ENCODE results near the gene ANKRD39.

The ANKRD39 gene

DNA sequence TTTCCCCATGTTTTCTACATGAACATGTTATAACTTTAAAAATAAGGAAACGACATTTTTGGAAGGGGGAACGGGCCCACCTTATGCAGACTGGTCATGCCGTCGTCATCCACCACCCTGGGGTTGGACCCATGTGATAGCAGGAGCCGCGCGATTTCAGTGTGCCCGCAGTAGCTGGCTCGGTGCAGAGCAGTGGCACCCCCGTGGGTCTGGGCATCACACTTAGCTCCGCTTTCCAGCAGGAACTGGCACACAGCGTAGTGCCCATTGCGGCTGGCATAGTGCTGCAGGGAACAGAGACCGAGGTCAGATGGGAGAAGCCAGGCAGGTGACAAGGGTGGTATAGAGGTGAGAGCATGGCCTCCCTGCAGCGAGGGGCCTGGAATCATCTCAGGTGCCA lies 4.5 kb downstream of the ANKRD39 start:
- no peak for DNase-seq (ENCODE audit: low read depth, low spot score)

DNA sequence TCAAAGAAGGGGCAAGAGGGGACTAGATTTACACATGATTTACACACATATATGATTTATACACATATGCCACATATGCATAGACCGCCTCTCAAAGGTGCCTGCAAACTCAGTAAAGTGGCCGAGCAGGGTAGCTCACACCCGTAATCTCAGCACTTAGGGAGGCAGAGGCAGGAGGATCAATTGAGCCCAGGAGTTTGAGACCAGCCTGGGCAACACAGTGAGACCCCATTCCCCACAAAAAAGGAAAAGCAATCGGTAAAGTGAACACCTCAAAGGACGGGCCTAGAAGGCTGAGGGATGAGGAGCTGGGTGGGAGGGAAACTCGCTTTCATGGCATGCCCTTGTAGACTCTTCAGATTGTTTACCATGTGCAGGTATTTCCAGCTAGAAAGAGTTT lies 5.1 kb downstream of the ANKRD39 start:
- DNase-seq (ENCODE audit: low read depth, low spot score) = no peak

DNA sequence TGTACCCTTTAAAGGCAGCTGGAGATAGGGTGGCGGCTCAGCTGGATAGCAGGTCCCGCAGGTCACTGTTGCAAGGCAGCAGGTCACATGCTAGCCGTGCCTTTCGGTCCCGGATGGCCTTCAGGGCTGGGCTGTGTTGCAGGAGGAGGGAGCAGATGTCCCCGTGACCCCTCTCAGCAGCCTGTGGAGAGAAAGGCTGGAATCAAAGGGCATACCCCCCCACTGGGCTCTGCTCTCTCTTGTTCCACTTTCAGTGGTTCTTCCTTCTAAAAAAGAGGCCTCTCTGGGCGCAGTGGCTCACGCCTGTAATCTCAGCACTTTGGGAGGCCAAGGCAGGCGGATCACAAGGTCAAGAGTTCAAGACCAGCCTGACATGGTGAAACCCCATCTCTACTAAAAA lies 9.6 kb downstream of the ANKRD39 start:
- DNase-seq (ENCODE audit: low read depth, low spot score) = no peak

- no peak for DNase-seq (ENCODE audit: low read depth, low spot score)
Observed at GRCh38 chr2:96847586-96847985, 10.2 kb downstream of the ANKRD39 start.

GRCh38 chr2:96846825-96847224 lies 11.0 kb downstream of the ANKRD39 start:
- no peak for DNase-seq (ENCODE audit: low read depth, low spot score)

GRCh38 chr2:96844405-96844808 lies 13.4 kb downstream of the ANKRD39 start:
- DNase-seq (ENCODE audit: low read depth, low spot score) = no peak

- DNase-seq (ENCODE audit: low read depth, low spot score) = no peak
Observed at GRCh38 chr2:96843538-96844268, 14.1 kb downstream of the ANKRD39 start, which contains the start of gene ANKRD23. Gene ANKRD23, minus strand, starts transcription at chr2:96844021. Its CDS starts 29 bp downstream, at chr2:96843992.

DNA sequence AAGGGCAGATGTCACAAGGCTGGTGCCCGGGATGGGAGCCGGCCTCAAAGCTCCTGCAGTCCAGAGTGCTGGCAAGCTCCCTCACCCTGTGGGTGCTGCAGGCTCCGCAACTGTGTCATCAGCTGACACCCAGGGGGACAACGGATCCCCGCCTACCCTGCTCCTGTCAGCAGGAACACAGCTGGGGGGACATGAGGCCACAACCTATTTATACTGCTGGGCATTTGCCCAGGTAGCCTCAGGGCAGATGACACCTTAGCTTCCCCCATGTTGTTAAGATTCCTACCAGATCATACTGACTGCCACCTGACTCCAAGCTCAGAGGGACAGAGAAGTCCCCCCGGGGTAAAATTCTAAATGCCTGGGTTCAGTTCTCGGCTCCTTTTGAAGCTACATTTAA lies 15.2 kb downstream of the ANKRD39 start:
- no peak for DNase-seq (ENCODE audit: low read depth, low spot score)

- DNase-seq (ENCODE audit: low read depth, low spot score) = no peak
Observed at GRCh38 chr2:96841701-96842495, 15.9 kb downstream of the ANKRD39 start.

DNA sequence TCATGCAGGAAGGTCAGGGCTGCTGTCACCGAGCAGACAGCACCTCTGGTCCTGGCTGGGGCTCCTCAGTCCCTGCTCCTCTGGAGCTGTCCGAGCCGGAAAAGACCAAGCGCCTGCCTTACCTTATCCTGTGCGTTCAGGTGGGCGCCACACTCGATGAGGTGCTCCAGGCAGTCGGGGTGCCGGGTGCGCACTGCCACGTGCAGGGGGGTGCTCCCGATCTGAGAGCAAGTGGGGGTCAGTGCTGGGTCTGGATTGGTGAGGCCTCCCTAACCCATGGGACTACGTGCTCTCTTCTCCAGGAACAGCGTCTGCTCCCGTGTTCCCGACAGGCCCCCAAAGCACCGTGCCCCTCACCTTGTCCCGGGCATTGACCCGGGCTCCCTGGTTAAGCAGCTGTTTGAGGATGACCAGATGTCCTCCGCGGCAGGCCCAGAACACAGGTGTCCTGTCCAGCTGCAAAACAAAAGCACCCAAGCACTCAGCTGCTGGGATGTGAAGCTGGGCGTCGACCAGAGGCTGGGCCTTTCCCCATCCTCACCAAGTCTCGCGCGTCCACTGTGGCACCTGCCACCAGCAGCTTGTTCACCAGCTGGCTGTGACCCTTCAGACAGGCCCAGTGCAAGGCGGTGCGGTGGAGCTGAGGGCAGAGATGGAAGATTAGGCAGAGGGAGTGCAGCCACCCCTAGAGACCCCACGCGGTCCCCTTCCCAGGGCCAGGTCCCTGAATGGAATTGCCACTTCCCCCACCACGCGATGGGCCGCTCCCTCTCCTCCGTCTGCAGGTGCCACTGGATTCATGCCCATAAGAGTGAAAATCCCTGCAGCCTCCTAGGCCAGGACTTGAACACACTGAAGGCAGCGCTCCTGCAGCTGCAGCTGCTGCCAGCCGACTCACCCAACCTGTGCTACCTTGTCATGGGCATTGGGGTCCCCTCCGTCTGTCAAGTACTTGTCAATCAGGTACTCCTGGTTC lies 17.7 kb downstream of the ANKRD39 start:
- no peak for DNase-seq (ENCODE audit: low read depth, low spot score)

DNA sequence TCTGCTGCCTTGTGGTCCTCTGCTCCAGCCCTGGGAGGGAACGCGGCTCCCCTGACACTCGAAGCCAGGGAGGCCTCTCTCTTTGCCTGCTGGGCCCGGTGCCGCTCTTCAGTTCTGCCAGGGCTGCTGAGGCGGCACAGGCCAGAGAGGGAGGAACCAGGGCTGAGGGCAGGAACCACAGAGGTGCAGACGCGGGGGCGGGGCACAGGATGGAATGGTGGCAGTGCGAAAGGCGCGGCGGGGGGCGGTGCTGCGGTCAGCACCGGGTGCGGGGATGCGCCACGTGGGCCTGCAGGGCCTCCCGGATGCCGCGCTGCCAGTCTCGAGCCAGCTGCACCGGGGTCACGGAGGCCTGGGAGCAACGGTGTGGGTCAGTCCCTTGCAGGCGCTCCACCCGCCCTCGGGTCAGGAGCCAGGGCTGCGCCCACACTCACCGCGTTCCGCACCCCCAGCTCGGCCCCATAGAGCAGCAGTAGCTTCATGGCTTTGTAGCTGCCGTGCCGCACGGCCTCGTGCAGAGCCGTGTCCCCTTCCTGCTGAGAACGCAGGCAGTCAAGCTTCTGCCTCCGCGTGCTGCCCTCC lies 18.4 kb downstream of the ANKRD39 start:
- DNase-seq (ENCODE audit: low read depth, low spot score) = no peak

DNA sequence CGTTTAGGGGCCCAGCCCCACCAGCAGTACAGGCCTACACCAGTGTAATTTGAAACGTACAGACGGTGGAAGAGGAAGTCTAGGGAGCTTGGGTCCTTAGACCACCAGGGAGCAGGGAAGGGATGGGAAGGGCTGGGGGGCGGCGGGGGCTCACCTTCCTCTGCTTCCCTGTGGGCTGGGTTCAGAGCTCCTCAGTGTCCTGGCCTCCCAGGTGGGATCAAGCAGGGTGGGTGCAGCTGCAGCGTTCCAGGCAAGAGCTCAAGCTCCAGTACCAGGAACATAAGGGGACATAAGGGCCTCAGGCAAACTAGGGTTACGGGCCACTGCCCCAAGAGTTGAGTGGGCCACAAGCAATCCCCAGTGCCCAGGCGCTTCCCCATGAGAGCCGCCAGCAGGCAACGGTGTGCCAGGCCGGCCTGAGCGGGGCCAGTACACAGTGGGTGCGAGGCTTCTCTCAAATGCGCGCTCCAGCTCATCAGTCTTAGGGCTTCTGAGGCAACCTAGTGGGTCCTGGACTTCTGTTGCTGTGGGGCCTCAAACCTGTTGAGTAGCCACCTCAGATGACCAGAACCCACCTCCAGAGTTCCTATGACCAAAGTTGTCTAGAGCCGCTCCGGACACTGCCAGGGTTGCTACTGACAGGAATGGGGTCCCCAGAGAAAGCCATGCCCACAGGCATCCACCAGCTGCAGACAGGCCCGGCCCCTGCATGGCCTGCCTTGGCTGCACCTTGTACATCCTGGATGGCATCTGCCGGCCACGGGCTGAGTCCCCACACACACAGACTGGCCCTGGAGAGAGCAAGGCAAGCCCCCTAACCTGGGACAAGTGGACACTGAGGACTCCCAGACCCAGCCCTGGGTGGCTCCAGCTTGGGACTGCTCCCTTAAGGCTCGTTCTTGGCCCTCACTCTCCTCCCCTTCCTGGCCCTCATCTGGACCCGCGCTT lies 19.2 kb downstream of the ANKRD39 start:
- no peak for DNase-seq (ENCODE audit: low read depth, low spot score)

GRCh38 chr2:96837575-96837974 lies 20.2 kb downstream of the ANKRD39 start:
- DNase-seq (ENCODE audit: low read depth, low spot score) = no peak

DNA sequence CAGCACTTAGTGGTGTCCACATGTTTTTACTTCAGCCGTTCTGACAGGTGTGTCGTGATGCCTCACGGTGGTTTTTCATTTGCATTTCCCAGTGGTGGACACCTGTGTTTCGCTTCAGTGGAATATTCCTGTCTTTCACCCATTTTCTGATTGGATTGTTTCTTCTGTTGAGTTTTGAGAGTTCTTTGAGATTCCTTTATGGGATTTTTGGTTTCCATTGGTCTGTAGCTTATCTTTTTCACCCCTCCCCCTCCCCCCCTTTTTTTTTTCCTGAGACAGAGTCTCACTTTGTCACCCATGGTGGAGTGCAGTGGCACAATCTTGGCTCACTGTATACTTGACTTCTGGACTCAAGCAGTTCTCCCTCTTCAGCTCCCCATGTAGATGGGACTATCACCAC lies 22.0 kb downstream of the ANKRD39 start:
- DNase-seq (ENCODE audit: low read depth, low spot score) = no peak

DNA sequence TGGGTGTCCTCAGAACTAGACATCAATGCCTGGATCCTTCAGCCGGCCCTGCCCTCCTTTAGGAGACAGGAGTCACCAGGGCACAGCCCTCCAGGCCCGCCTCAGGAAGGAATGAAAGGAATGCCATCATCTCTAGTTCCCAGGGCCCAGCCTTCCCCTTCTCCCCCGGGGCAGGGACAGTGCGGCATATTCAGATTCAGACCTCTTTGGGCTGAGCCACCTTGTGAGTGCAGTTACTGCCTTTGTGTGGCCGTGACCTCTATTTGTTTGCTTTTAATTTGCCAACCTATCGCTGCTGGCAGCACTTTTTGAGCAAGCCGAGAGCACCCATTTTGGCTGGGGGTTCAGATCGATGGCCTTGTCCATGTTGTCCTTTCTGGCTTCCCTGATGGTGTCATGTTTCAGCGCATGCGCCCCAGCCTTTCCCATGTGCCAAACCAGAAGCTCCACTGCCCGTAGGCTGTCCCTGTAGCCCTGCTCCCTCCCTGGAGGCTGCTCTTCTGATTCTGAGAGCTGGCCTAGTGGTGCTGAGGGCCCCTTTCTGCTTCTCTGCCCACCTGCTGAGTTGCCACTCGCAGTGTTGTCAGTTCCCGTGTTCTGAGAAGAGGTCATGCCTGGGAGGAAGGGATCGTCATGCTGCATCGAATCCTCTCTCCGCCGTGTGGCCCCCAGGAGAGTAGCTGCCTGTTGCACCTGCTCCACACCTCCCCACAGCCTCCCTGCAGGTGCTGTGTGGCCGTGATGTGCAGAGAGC lies 24.9 kb downstream of the ANKRD39 start:
- peak; percentile 17 for DNase-seq (ENCODE audit: low read depth, low spot score)

GRCh38 chr2:96832408-96832753 lies 25.4 kb downstream of the ANKRD39 start:
- DNase-seq (ENCODE audit: low read depth, low spot score) = no peak

GRCh38 chr2:96831679-96832078 lies 26.1 kb downstream of the ANKRD39 start:
- no peak for DNase-seq (ENCODE audit: low read depth, low spot score)

- no peak for DNase-seq (ENCODE audit: low read depth, low spot score)
Observed at GRCh38 chr2:96830044-96830562, 27.7 kb downstream of the ANKRD39 start.

GRCh38 chr2:96828874-96829273 lies 28.9 kb downstream of the ANKRD39 start:
- no peak for DNase-seq (ENCODE audit: low read depth, low spot score)
